WERI-Rb-1 (cell line): Measurements from ENCODE around the gene MTCL3.

Experiments used
- DNase-seq: peaks from one replicate; pipeline ENCODE4 v3.0.0-alpha.2; 2020
- H3K27ac ChIP-seq: fragments of 250-450 bp; sonication (Bioruptor Pico); 2 replicates; pipeline ENCODE4 v1.5.1; 2020; ENCODE audit warnings: mild to moderate bottlenecking, moderate library complexity
- H3K27me3 ChIP-seq: fragments of 250-450 bp; sonication (Bioruptor Pico); 2 replicates; pipeline ENCODE4 v1.5.1; 2021; ENCODE audit warnings: mild to moderate bottlenecking, low read depth, moderate library complexity; ENCODE audit not compliant: insufficient read depth, severe bottlenecking
- H3K36me3 ChIP-seq: fragments of 250-450 bp; sonication (Bioruptor Pico); 2 replicates; pipeline ENCODE4 v1.5.1; 2020; ENCODE audit warnings: mild to moderate bottlenecking, moderate library complexity
- H3K4me3 ChIP-seq: 2 replicates; pipeline ENCODE4 v1.5.1; 2011; ENCODE audit warnings: low read depth, mild to moderate bottlenecking, control low read depth, low read length
- H3K9me3 ChIP-seq: fragments of 250-450 bp; sonication (Bioruptor Pico); 2 replicates; pipeline ENCODE4 v1.5.1; 2021; ENCODE audit warnings: mild to moderate bottlenecking, moderate library complexity; ENCODE audit not compliant: severe bottlenecking
- CTCF ChIP-seq: IDR thresholded peaks from 2 replicates; pipeline ENCODE4 v1.5.1; 2011; ENCODE audit warnings: low read depth, mild to moderate bottlenecking, control low read depth, inconsistent platforms, low read length

The MTCL3 gene

GRCh38 chr6:127518191-127518709 lies 885 bp downstream of the MTCL3 start:
- Histone ChIP-seq H3K36me3 (peaks cover 38% of the 10 kb centered on the region), H3K9me3 (no peaks in the 10 kb centered on the region), H3K27me3 (no peaks in the 10 kb centered on the region), H3K27ac (peak overlapping the region; percentile 97), H3K4me3 (peak overlapping the region; percentile 91)
- peak; percentile 47 for DNase-seq
- TF ChIP-seq CTCF = no peak

DNA sequence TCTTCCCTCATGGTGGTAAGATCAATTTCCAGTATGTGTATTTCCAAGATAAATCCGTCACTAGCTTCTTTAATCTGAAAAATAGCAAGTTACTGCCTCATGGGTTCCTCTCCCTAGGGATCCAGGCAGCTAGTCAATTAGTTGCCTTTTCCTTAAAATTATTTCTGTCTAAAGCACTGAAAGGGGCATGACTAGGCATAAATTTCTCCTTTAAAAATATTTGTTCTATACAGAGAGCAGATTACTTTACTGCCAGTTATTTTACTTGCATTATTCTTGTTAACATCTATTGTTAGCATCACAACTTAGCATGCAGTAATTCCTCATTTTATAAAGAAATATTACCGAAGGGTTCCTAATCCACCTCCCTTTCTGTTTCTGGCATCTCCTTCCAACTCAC lies 1.4 kb downstream of the MTCL3 start:
- Histone ChIP-seq H3K9me3 (no peaks in the 10 kb centered on the region), H3K27ac (peak overlapping the region; percentile 97), H3K27me3 (no peaks in the 10 kb centered on the region), H3K4me3 (peak overlapping the region; percentile 91), H3K36me3 (peaks cover 44% of the 10 kb centered on the region)
- TF ChIP-seq CTCF = no peak
- no peak for DNase-seq

DNA sequence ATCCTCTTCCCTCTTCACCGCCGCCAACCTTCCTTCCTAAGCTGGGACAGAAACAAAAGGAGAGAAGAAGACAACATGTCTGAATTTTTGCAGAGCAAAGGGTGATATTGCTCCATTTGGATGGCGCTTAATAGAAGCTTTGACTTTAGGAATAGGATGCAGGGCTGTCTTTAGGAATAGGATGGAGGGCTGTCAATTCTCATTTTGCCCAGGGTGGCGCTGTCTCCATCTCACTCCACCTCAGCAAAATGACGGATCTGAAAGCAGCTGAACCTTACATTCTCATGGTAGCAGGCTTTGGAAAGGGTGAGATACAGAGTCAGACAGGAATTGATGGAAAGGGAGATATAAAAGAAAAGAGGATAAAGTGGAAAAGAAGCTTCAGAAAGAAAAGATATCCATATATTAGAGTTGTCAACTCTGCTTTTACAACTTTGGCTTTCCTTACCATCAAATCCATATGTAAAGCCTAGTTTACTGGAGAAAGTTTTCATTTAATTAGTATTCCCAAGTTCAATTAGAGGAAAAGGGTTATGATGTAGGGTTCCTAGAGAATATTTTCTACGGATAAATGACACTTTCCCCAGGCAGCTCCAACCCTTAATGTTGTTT lies 2.4 kb downstream of the MTCL3 start:
- H3K4me3 ChIP-seq = peak overlapping the region; percentile 91
- H3K36me3 ChIP-seq = peaks cover 53% of the 10 kb centered on the region
- DNase-seq = peak; percentile 71
- peak; percentile 86 for TF ChIP-seq CTCF
- H3K9me3 ChIP-seq = no peaks in the 10 kb centered on the region
- no peaks in the 10 kb centered on the region for H3K27me3 ChIP-seq
- H3K27ac ChIP-seq = peak overlapping the region; percentile 97

DNA sequence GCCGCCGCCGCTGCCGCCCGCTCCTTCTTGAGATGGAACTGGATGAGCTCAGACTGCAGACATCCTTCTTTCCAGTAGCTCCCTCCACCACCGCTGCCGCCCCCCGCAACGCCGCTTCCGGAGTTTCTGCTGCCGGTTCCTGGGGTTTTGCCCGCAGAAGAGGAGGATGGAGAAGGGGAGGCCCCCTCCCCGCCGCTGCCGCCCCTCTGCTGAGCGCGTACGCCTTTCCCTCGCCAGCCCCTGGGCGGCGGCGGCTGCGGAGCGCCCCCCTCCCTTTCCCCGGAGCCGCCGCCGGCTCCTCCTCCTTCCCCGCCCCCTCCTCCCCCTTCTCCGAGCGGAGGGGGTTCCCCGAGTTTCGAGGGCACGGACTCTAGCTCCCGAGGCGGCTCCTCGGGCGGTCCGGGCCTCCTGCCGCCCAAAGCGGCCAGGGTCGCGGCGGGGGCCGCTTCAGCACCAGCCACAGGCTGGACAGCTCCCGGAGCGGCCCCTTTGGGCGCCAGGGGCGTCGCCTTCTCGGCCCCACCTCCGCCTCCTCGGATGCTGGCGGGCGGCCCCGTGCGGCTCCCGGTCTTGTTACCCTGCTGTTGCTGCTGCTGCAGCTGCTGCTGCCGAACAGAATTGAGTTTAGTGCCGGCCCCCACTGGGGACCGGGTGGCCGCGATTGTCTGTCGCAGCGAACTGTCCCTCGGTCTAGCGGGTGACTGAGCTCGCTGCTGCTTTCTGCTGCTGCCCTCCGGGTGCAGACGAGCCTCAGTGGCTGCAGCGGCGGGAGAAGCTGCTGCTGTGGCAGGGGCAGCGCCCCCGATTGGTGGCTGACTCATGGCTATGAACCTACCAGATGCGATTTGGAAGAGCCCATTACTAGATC lies 3.1 kb downstream of the MTCL3 start:
- DNase-seq = peak; percentile 76
- H3K27me3 ChIP-seq = no peaks in the 10 kb centered on the region
- H3K4me3 ChIP-seq = peak overlapping the region; percentile 91
- H3K36me3 ChIP-seq = peaks cover 61% of the 10 kb centered on the region
- TF ChIP-seq CTCF = peak; percentile 8; the same call in 1 of the 2 replicates
- no peaks in the 10 kb centered on the region for H3K9me3 ChIP-seq
- H3K27ac ChIP-seq = peak overlapping the region; percentile 89

DNA sequence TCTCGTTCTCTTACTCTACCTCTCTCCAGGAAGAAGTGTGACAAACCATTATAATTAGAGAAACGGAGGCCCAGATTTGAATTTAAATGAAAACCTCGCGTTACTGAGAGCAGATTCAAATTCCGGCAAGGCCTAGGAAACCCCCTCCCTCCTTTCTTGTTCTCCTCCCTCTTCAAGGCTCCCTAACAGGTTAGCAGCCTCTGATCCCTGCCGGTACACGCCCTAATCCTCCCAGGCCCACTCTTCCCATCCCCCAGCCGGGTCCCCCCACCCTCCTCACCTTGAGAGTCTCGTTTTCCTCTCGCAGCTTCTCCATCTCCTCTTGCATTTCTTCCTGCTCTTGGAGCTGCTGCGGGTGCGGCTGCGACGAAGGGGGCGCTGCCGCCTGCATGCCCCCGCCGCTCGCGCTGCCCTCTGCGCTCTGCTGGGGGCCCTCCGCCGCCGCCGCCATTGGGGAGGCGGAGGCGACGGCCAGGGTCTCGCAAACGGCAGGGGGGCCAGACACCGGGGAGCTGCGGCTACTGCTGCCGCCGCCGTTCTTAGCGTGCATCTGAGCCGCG lies 3.8 kb downstream of the MTCL3 start:
- TF ChIP-seq CTCF = peak; percentile 29; the same call in 1 of the 2 replicates
- H3K36me3 ChIP-seq = peaks cover 68% of the 10 kb centered on the region
- H3K4me3 ChIP-seq = peak overlapping the region; percentile 91
- no peaks in the 10 kb centered on the region for H3K9me3 ChIP-seq
- H3K27me3 ChIP-seq = no peaks in the 10 kb centered on the region
- peak overlapping the region; percentile 89 for H3K27ac ChIP-seq
- peak; percentile 87 for DNase-seq
